ENCODE measurements around the gene TMEM187.

- no peak for TF ChIP-seq CTCF (IDR thresholded peaks at IDR 0.05; ENCODE audit: poor library complexity)
- no peak for TF ChIP-seq EZH2 (IDR thresholded peaks at IDR 0.05; ENCODE audit: borderline replicate concordance)
- TF ChIP-seq EZH2phosphoT487 (IDR thresholded peaks at IDR 0.05; ENCODE audit: low read depth, severe bottlenecking, unreplicated experiment) = no peak
Observed at GRCh38 chrX:153931748-153932147, 40.8 kb upstream of the TMEM187 start.
